GM12892 (cell line): ENCODE results near the gene UTP18.

Experiments used
- DNase-seq: peaks from one replicate; pipeline ENCODE4 v3.0.0; 2011; ENCODE audit not compliant: insufficient read length
- FAIRE-seq: peaks from 2 replicates; lab custom pipeline; 2011; peaks lifted over from hg19 to GRCh38; lab: Jason Lieb, UNC
- POLR2A ChIP-seq: IDR thresholded peaks from 2 replicates; pipeline ENCODE4 v1.6.1; 2011; ENCODE audit warnings: low read depth, low read length, control low read depth
- POLR2AphosphoS5 ChIP-seq: IDR thresholded peaks from 2 replicates; pipeline ENCODE4 v1.6.1; 2011; ENCODE audit warnings: low read depth, low read length, control low read depth
- TAF1 ChIP-seq: IDR thresholded peaks from 2 replicates; pipeline ENCODE4 v1.6.1; 2011; ENCODE audit warnings: low read depth, mild to moderate bottlenecking, control low read depth, low read length, borderline replicate concordance

UTP18 gene

DNA sequence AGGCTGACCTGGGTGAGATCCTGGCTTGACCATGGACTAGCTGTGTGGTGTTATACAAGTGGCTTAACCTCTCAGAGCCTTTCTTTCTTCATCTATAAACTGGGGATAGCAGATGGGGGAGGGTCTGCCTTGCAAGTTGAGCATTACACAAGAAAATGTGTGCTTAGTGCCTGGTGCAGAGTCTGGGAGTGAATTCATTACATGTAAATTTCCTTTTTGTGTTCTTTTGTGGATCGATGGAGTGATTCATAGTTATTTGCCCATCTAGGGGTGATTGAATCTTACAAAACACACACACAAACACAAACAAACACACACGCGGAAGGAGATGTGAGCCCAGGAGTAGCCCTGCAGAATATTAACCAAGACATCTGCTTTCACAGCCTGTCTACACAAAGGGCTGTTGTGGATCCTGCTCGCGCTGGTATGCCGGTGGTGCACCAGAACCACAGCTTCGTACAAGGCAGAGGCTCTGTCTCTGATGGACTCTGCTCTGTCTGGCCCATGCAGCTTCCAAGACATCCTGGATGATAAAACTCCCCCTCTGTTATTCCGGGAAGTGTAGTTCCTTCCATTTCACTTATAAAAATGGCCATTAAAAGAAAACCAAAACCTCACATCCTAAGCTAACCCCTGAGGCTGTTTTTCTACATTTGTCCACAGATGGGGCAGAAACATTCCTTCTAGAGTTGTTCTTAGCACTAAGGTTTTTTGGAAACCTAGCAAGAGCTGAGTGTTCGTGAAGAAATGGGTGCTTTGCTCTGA, 86.1 kb downstream of the UTP18 start:
- FAIRE-seq (no peak), DNase-seq (no peak)
- no peak for TF ChIP-seq TAF1
- TF ChIP-seq POLR2AphosphoS5: no peak
- TF ChIP-seq POLR2A: no peak
